Measurements from ENCODE around the gene GNS. TPM values are rescaled to one million over a fixed set of nuclear protein-coding genes. Genes with fewer than 3 reads are reported as not detected.

Gene GNS
- total and polyA plus RNA-seq, 2 donors (not counting 3 experiments of a cell fraction or from before 2014, with no cell fraction given): 107 to 142 TPM

Other genes with a start within 250 kb of the GNS start
- gene RASSF3, start 148.9 kb downstream of the GNS start, total RNA-seq: 60.0 and 60.8 TPM in 2 replicates
- 16.8 and 20.2 TPM in 2 replicates for gene RASSF3, start 148.9 kb downstream of the GNS start, polyA plus RNA-seq
- 4.4 and 7.4 TPM in 2 replicates for gene TBC1D30, start 65.2 kb upstream of the GNS start, total RNA-seq
- gene TBC1D30, start 65.2 kb upstream of the GNS start, polyA plus RNA-seq: 4.9 and 7.6 TPM in 2 replicates

All from endothelial cell of umbilical vein (primary cell).